NCI-H82 treated with DMSO at 0.1 percent for 48 hours (cell line): Measurements from ENCODE around the gene BRD3.
"Not testable (repeated sequence)": the region's sequence is repeated elsewhere in the genome, so short reads cannot be mapped to it uniquely, and the experiment has no call there.

ENCODE experiments used
- DNase-seq: peaks from one replicate; lab custom pipeline; 2025; ENCODE audit not compliant: unreplicated experiment; lab: John Stamatoyannopoulos, UW

Gene BRD3

DNA sequence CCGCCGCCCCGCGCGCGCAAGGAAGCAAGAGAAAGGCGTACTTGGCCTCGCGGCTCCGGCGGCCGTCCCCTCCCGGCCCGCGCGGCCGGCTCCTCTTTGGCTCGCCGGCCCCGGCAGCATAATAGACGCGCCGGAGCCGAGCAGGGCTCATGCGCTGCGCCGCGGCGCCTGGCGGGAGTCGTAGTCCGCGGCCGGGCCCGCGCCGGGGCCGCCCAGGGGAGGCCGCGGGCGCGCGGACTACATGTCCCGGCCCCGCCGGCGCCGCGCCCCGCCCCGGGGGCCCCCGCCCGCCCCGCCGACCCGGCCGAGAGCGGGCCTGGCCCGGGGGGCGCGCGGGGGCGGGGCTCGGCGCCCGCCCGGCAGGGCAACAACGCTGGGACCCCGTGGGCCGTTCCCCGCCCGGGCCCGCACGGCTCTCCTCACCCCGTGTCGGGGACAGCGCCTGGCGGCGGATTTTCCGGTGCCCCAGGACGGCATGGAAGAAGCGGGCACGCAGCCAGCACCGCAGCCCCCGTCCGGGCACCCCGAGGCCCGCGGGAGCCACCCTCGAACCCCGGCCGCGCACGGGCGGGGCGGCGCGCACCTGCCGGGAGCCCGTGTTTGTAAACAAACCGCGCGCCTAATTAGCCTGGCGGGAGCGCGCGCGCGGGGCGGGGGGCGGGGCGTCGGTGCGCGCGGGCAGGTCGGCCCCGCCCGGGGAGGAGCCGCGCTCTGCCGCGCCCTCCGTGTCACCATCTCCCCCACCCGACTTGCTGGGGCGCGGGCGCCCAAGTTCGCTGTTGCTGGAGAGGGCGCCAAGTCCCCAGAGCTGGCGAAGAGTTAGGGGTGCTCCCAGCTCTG, at the start of gene BRD3:
Gene BRD3 (minus strand): TSS at position 123 of the 840 bp plus-strand sequence. CDS start 14,549 bp downstream, outside the sequence.
- DNase-seq = peak; percentile 60

DNA sequence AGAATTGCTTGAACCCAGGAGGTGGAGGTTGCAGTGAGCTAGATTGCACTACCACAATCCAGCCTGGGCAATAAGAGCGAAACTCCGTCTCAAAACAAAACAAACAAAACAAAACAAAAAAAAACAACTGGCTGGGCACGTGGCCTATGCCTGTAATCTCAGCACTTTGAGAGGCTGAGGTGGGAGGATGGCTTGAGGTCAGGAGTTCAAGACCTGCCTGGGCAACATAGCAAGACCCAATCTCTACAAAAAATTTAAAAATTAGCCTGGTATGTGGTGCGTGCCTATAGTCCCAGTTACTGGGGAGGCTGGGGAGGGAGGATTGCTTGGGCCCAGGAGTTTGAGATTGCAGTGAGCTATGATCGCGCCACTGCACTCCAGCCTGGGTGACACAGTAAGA, 44.7 kb upstream of the BRD3 start:
- no peak for DNase-seq

DNA sequence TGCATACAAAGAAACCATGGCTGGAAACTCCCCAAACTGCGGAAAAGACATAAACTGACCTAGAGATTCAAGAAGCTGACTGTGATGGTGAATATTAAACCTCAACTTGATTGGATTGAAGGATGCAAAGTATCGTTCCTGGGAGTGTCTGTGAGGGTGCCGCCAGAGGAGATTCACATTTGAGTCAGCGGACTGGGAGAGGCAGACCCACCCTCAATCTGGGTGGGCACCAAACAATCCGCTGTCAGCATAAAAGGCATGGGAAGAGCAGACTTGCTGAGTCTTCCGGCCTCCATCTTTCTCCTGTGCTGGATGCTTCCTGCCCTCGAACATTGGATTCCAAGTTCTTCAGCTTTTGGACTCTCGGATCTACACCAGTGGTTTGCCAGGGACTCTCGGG, 43.2 kb upstream of the BRD3 start:
- no peak for DNase-seq

DNA sequence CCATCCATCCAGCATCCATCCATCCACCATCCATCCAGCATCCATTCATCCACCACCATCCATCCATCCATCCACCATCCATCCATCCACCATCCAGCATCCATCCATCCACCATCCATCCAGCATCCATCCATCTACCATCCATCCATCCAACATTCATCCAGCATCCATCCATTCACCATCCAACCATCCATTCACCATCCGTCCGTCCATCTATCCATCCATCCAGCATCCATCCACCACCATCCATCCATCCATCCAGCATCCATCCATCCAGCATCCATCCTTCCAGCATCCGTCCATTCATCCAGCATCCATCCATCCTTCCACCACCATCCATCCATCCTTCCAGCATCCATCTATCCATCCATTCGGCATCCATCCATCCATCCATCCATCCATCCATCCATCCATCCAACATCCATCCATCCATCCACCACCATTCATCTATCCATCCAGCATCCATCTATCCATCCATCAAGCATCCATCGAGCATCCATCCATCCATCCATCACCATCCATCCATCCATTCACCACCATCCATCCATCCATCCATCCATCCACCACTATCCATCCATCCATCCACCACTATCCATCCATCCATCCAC, 35.7 kb upstream of the BRD3 start:
- DNase-seq = no peak

DNA sequence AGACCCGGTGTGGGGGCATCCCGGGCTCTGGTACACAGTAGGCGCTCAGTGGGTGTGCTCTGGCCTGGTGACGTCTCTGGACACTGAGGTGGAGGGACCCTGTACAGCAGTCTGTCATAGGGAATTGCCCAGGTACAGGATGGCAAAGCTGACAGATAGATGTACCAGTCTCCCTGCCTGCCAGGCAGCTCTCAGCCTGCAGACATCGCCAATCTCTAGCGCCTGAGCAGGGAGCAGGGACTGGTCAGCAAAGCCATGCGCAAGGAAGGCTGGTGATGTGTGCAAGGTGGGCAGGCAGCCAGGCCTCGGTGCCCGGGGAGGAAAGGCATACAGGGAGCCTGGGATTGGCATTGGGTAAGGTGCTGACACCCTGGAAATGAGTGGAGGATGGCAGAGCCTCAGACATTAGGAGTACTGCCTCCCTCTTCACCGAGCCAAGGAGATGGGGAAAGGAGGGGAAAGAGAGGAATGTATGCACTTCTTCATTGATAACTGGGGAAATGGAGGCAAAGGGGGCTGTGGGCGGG, 33.9 kb upstream of the BRD3 start:
- no peak for DNase-seq

DNA sequence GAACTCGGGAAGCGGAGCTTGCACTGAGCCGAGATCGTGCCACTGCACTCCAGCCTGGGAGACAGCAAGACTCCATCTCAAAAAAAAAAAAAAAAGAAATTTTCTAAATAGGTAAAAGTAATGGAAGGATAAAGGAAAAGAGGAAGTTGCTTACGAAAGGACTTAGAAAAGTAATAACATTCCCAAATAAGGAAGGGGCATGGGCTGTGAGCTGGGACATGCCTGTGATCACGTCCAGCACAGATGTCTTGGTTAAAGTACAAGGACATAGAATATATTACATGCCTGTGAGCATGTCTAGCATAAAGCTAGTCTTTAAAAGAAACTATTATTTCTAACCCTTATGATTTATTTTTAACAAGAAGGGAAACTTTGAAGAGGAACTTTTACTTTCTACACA, 33.3 kb upstream of the BRD3 start:
- not testable (repeated sequence) for DNase-seq

DNA sequence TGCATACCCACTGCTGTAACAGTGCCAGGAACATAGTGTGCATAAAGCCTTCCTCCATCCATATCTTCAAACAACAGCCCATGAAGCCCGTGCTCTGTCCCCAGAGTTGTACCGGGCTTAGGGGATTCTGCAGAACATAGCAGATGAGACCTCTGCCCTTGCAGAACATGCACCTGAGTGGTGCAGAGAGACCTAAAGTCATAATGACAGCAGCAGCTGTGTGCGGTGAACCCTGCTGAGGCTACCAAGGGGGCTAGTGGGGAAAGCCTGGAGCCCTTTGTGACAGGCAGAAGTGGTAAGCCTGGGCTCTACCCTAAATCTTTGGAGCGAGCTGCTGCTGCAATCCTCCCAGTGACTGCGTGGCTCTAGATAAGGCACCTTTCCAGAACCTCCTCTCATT, 32.2 kb upstream of the BRD3 start:
- no peak for DNase-seq

DNA sequence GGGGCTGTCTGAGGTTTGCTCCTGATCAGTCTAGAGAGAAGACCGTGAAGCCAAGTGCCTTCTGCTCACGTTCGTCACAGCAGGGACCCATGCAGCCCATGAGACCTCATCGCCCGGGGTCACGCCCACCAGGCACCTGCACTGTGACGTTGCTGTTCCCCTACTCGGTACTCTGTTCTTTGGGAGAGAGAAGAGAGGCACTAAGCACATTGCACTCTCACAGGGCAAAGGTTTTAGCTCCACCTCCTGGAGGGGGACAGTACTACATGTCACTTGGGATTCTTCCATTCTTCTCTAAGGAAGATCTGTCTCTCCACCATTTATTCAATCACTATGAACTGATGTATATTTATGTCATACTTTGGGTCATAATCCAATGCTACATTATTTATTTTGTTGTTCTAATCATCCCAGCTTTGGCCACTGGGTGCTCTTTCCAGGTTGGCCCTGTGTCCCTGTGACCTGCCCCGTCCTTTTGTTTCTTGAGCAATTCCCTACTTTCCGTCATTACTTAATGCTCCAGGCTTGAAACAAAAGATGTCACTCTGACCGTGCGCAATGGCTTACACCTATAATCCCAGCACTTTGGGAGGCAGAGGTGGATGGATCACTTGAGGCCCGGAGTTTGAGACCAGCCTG, 31.4 kb upstream of the BRD3 start:
- peak; percentile 73 for DNase-seq

DNA sequence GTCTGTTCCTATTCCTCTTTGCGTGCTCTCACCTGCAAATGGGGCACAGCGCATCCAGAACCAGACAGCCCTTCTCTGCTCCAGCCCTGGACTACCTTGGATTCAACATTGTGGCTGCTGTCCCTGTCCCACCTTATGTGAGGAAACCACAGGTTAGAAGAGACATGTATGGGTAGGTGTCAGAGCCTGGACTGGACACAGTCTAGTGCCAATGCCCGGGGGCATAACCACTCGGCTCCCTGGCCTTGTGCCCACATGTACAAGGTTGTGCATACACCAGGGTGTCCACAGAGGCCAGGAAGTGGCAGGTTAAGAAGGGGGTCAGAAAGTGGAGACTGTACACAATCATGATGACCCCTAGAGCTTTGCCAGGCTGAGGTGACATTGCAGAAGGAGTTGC, 22.1 kb upstream of the BRD3 start:
- DNase-seq = no peak

DNA sequence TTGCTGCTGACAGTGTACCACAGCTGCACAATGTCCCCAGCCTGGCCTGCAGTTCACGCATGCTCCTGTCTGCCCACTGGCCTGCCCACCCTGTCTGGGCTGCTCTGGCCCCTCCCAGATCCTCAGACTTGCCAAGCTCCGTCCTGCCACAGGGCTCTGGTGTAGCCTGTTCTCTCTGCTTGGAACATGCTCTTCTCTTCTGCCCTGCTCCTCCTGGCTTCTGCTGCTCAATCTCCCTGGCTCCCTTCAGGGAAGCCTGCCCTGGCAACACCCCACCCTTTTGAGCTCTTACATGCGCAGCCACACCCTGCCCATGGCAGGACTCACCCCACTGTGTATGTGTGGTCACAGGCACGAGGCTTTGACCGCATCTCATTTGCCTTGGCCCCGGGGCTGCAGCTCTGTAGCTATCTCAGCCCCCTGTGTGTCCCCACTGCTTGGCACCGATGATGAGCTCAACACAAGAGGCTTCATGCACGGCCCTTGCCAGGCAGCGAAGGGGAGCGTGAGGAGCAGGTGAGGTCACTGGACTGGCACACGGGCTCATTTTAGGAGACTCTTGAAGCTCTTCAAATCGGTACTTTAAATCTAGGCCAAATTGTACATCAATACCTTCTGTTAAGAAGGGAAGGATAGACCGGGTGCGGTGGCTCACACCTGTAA, 20.4 kb upstream of the BRD3 start:
- no peak for DNase-seq

DNA sequence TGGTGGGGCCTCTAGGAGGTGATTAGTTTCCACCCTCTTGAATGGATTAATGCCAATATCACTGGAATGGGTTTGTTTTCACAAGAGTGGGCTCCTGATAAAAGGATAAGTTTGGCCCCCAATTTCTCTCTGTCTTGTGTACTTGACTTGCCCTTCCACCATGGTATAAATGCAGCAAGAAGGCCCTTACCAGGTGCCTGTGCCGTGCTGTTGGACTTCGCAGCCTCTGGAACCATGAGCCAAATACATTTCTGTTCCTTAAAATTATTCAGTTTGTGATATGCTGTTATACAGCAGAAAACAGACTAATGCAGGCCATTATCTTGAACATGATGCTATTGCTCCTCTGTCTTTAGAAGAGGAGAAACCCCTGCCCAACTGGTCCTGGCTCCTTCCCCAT, 17.8 kb upstream of the BRD3 start:
- DNase-seq = no peak

DNA sequence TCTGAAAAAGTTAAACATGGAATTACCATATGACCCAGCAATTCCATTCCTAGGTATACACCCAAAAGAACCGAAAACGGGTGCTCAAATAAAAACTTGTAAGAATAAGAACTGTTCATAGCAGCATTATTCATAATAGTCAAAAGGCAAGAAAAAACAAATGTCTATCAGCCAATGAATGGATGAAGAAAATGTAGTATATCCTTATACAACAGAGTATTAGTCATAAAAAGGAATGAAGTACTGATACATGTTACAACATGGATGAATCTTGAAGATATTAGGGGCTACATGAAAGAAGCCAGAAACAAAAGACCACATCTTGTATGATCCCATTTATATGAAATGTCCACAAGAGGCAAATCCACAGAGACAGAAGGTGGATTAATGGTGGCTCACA, 15.6 kb upstream of the BRD3 start:
- DNase-seq = no peak

DNA sequence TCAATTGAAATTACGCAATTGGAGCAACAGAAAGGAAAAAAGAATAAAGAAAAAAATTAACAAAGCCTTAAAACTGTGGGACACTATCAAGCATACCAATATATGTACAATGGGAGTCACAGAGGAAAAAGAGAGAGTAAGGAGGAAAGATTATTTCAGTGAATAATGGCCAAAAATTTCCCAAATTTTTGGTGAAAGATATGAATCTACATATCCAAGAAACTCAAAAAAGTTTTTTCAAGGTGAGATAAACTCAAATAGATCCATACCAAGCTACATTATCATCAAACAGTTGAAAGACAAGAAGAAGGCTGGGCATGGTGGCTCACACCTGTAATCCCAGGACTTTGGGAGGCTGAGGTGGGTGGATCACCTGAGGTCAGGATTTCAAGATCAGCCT, 8.8 kb upstream of the BRD3 start:
- DNase-seq = no peak

DNA sequence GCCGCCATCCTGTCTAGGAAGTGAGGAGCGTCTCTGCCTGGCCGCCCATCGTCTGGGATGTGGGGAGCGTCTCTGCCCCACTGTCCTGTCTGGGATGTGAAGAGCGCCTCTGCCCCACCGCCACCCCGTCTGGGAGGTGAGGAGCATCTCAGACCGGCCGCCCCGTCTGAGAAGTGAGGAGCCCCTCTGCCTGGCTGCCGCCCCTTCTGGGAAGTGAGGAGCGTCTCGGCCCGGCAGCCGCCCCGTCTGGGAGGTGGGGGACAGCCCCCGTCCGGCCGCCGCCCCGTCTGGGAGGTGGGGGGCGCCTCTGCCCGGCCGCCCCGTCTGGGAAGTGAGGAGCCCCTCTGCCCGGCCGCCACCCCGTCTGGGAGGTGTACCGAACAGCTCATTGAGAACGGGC, 7.9 kb upstream of the BRD3 start:
- not testable (repeated sequence) for DNase-seq

DNA sequence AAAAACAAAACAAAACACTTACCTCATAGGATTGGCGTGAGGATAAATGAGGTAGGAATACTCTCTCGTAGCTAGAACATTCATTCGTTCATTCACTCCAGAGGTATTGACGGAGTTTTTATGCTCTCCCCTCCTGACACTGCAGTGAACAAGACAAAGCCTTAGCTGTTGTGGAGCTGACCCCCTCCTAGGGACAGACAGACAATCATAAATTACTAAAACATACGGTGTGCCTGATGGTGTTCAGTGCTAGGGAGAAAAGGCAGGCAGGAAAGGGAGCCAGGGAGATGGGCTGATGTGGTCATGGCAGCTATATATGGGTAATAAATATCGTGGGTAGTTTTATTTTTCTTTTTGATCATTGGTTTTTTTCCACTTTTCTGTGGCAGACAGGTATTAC, 5.7 kb upstream of the BRD3 start:
- no peak for DNase-seq

DNA sequence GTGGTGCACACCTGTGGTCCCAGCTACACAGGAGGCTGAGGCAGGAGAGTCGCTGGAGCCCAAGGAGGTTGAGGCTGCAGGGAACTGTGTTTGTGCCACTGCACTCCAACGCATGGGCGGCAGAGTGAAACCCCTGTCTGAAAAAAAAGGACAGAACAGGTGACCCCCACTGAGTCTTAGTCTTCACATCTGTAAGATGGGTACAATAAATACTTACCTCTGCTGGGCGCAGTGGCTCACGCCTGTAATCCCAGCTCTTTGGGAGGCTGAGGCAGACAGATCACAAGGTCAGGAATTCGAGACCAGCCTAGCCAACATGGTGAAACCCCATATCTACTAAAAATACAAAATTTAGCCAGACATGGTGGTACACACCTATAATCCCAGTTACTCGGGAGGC, 4.9 kb upstream of the BRD3 start:
- not testable (repeated sequence) for DNase-seq

DNA sequence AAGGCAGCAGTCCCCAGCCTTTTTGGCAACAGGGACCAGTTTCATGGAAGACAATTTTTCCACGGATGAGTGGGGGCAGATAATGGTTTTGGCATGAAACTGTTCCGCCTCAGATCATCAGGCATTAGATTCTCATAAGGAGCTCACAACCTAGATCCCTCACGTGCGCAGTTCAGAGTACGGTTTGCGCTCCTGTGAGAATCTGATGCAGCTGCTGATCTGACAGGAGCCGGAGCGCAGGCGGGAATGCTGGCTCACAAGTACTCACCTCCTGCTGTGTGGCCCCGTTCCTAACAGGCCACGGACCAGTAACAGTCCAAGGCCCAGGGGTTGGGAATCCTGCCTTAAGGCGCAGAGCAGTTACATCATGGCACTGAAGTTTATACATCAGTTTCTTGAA, 3.3 kb upstream of the BRD3 start:
- DNase-seq = no peak

DNA sequence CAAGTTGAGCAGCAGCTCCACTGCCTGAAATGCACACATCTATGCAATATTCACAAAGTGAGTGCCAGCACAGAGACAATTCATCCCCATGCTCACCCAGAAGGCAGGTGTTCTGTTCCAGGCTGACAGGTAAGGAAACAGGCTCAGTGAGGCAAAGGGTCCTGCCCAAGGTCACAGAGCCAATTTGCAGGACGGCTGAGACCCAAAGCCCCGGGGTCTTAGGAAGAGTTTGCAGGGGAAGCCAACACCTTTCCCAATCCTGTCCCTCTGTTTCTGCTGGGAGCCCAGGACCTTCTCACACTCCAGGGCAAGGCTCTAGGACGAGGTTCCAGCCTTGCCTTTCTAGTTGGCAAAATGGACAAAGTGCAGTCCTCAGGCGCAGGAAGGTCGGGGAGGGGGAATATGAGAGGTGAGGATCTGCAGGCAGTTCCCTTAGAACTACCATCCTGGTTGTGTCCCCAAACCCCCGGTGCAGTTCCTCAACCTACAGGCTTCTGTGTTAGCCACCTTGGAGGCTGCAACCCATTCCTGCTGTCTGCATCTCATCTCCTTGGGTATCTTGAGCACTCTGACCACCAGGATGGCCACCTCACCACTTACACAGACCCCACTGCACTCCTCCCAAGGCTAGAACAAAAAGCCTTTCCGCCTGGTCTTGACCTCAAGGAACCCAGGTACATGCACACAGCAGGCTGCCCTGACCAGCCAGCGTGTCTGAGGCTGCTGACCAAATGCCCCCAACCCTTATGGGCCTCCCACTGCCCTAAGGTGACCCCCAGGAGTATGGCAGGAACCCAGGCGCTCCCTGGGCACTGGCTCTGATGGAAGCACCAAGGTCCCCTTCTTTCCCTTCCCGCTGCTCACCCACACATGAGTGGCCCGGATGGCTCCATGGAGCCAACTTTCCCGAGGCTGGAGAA, 1.9 kb upstream of the BRD3 start:
- DNase-seq = no peak

DNA sequence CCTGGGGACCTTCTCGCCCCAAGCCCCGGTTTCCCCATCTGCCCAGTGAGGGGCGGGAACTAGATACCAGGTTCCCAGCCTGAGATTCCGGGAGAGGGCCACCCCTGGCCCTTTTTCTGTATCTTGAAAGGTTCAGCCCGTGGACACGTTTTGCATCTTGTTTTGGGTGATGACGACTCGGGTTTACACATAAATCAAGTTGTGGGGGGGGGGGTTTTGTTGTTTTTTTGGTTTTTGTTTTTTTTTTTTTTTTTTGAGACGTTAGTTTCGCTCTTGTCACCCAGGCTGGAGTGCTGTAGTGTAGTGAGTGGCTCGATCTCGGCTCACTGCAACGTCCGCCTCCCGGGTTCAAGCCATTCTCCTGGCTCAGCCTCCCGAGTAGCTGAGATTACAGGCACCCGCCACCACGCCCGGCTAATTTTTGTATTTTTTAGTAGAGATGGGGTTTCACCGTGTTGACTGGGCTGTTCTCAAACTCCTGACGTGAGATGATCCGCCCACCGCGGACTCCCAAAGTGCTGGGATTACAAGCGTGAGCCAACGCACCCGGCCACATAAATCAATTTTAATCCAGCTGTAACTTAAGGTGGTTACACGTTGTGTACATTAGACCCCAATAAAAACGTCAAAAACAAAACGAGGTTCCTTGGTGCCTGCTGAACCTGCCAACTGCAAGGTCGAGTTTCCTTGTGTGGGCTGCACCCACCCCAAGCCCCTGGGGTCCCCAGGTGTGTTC, 1.1 kb upstream of the BRD3 start:
- no peak for DNase-seq
